BJ (cell line): ENCODE measurements around the gene RAD51B. TPM values are rescaled to one million over a fixed set of nuclear protein-coding genes. Genes with fewer than 3 reads are reported as not detected.

Experiments
- CTCF ChIA-PET: fragments of 350-600 bp; formaldehyde crosslinking; extraction: SDS; loops from one replicate; lab custom pipeline; 2021; ENCODE audit warnings: antibody characterized with exemption, inconsistent platforms; lab: Yijun Ruan, JAX
- POLR2A ChIA-PET: fragments of 300-600 bp; sonication (Branson Sonifier 250); formaldehyde crosslinking; extraction: SDS; loops from one replicate; lab custom pipeline; 2021; ENCODE audit warnings: antibody characterized with exemption; lab: Charles Lee
- DNase-seq: peaks from one replicate; pipeline ENCODE4 v3.0.0-alpha.2; 2011; ENCODE audit warnings: low read depth
- H3K27me3 ChIP-seq: 2 replicates; pipeline ENCODE4 v1.6.0; 2011; ENCODE audit warnings: low read length; ENCODE audit not compliant: control insufficient read depth, insufficient read depth
- H3K36me3 ChIP-seq: 2 replicates; pipeline ENCODE4 v1.5.1; 2011; ENCODE audit warnings: low read length; ENCODE audit not compliant: control insufficient read depth, insufficient read depth
- H3K4me3 ChIP-seq: 2 replicates; pipeline ENCODE4 v1.5.1; 2011; ENCODE audit warnings: low read depth, mild to moderate bottlenecking, control low read depth, low read length
- CTCF ChIP-seq: IDR thresholded peaks from 2 replicates; pipeline ENCODE4 v1.5.1; 2011; ENCODE audit warnings: low read depth, mild to moderate bottlenecking, control low read depth, inconsistent platforms, low read length, moderate library complexity; ENCODE audit not compliant: insufficient read depth
- polyA plus RNA-seq: library from polyadenylated mRNA; depleted of rRNA; stranded (reverse); fragments of >200 nt; gene quantifications from 2 replicates; pipeline ENCODE4 v1.2.3, GENCODE V29; 2011

Gene RAD51B
- polyA plus RNA-seq, 1 experiment, result 5.6 TPM

DNA sequence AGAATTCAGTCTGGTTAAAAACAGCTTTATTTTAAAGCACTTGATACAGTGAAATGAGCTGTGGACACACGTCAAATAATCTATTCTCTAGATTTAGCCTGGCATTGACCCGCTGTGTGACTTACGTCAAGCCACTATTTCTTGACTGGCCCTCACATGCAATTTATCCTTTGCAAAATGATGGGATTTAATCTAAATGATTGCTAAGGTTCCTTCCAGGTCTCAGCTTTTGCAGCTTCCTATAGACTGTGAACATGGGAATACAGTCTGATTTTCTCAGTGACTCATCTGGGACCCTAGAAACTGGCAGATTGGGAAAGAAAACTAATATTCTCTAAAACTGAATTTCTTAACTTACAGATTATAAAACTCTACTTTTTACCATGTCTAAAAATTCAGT, 409.1 kb downstream of the RAD51B start:
- ChIA-PET POLR2A (interaction anchor here (0.6 kb wide), 1 partner anchor 185 kb away, joined by 3 read pairs; no protein-coding TSS in a partner anchor), CTCF (interaction anchor here (0.9 to 1.3 kb wide), 2 partner anchors 17 to 20 kb away, joined by 3 to 4 read pairs; no protein-coding TSS in a partner anchor)
- Histone ChIP-seq H3K36me3 (no peaks in the 10 kb centered on the region), H3K27me3 (no peaks in the 10 kb centered on the region), H3K4me3 (no peak overlapping the region)
- no peak for DNase-seq
- no peak for TF ChIP-seq CTCF

GRCh38 chr14:68229423-68230100, 410.0 kb downstream of the RAD51B start:
- TF ChIP-seq CTCF, result no peak
- CTCF ChIA-PET, result interaction anchor here (0.9 to 1.3 kb wide), 2 partner anchors 18 to 19 kb away, joined by 3 to 4 read pairs; no protein-coding TSS in a partner anchor
- Histone ChIP-seq H3K4me3 (no peak overlapping the region), H3K36me3 (no peaks in the 10 kb centered on the region), H3K27me3 (no peaks in the 10 kb centered on the region)
- POLR2A ChIA-PET, result no interaction called here
- no peak for DNase-seq

DNA sequence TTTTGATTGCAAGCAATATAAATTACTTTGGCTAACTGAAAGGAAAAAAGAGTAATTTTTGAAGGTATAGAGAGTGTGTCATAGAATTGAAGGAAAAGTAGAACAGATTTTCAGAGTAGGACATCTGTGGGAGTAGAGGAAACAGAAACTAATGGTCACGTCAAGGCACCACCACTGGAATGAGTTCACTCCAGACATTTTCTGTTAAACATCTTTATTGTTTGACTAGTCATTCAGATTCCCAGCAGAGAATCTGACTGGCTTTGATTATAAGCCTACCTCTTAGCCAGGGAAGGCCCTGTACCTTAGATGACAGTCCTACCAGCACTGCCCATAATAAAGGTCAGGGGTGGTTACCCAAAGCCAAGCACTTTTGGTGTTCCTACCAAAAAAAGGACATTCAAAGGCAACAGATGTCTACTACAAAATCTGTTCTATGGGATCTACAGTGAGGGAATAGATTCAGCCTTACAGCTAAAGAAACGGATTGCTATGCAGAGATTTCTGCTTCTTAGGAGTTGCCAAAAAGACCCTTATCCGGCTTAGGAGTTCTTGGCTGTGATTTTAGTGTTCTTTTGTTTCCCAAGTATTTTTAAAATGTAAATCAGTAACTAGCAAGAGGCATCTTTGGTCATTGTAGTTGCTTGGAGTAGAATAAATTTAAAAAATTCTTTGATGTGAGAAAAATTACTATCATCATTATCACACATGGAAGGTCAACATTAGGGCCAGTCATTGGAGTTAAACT, 410.8 kb downstream of the RAD51B start:
- ChIA-PET CTCF (no interaction called here), POLR2A (no interaction called here)
- Histone ChIP-seq H3K27me3 (no peaks in the 10 kb centered on the region), H3K4me3 (no peak overlapping the region), H3K36me3 (no peaks in the 10 kb centered on the region)
- no peak for DNase-seq
- TF ChIP-seq CTCF, result no peak

DNA sequence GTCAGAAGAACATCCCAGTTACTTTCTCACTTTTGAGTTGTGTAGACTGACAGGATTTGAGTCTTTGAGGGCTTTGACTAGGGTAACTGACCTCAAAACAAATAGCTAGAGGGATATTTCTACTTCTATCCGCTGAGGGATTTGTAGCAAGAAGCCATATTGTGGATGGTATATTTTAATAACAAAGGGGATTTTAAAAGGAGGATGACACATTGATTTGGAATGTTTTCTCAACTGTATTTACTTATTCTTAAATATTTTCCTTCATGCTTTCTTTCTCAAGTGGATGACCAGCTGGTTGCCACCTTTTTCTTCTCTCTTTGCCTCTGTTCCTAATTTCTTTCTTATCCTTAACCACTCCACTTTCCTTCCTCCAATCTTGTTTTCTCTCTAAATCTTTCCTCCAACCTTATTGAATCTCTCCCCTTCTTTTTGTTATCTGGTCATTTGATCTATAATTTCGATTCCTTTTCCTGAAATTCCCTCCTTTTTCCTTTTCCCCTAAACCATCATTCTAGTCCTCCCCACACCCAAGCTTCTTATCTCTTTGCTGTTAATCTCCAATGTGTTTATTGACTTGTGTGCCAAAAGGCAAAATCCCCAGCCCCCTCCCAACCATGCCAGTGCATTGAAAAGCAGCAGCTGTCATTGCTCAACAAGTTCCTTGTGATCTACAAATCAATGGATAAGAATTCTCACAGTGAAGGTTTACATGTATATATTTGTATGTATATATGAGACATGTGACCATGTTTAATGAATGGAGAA, 411.6 kb downstream of the RAD51B start:
- no peak for DNase-seq
- Histone ChIP-seq H3K27me3 (no peaks in the 10 kb centered on the region), H3K36me3 (no peaks in the 10 kb centered on the region), H3K4me3 (no peak overlapping the region)
- TF ChIP-seq CTCF, result no peak
- ChIA-PET CTCF (no interaction called here), POLR2A (no interaction called here)

GRCh38 chr14:68231898-68232297, 412.3 kb downstream of the RAD51B start:
- ChIA-PET POLR2A (no interaction called here), CTCF (no interaction called here)
- Histone ChIP-seq H3K4me3 (no peak overlapping the region), H3K27me3 (no peaks in the 10 kb centered on the region), H3K36me3 (no peaks in the 10 kb centered on the region)
- no peak for TF ChIP-seq CTCF
- no peak for DNase-seq
